ENCODE results near the gene THSD4. TPM values are rescaled to one million over a fixed set of nuclear protein-coding genes. Genes with fewer than 3 reads are reported as not detected.

THSD4 gene
- total RNA-seq, 1 experiment from 2014 or later, result 29.0 TPM

- Histone ChIP-seq H3K9ac (ENCODE audit: low read length) (peak overlapping the region; percentile 50), H3K27ac (ENCODE audit: low read length) (peak overlapping the region; percentile 88), H3K9me2 (replicated peaks; ENCODE audit: low read length) (no peaks in the 10 kb centered on the region), H3K9me3 (ENCODE audit: low read length) (no peaks in the 10 kb centered on the region), H3K27me3 (ENCODE audit: low read length) (no peaks in the 10 kb centered on the region), H4K20me1 (ENCODE audit: low read length) (no peaks in the 10 kb centered on the region), H2AFZ (ENCODE audit: low read length) (no peak overlapping the region), H3K4me1 (ENCODE audit: insufficient read depth, low read length) (peaks cover 36% of the 10 kb centered on the region), H3K79me2 (ENCODE audit: low read length) (no peaks in the 10 kb centered on the region), H3K36me3 (ENCODE audit: low read depth, low read length) (peaks cover 13% of the 10 kb centered on the region), H3K4me2 (ENCODE audit: low read length) (peak overlapping the region; percentile 49), H3F3A (ENCODE audit: low read length, unreplicated experiment) (peaks cover 15% of the 10 kb centered on the region), H3K4me3 (ENCODE audit: low read length) (no peak overlapping the region)
- DNase-seq, result peak; percentile 57
- BruUV-seq (replicated peaks), result no TSS peak
- intact Hi-C loops (cut with micrococcal nuclease), result no loop called here
- TF ChIP-seq CTCF (conservative IDR thresholded peaks at IDR 0.05; ENCODE audit: low read depth, low read length) (no peak), EZH2 (IDR thresholded peaks at IDR 0.05; ENCODE audit: low read length, unreplicated experiment) (no peak), EZH2phosphoT487 (IDR thresholded peaks at IDR 0.05; ENCODE audit: borderline replicate concordance, low read length) (no peak)
- CTCF ChIA-PET, result interaction anchor here (1.0 to 1.7 kb wide), 6 partner anchors 8 to 308 kb away, joined by 4 to 78 read pairs (median 11); no protein-coding TSS in a partner anchor
- ATAC-seq, result 0 out of 2 replicates have a peak, but pooled peaks have one; percentile 13
- POLR2A ChIA-PET (ENCODE audit: unreplicated experiment), result interaction anchor here (1.0 kb wide), 1 partner anchor 48 kb away, joined by 5 read pairs; no protein-coding TSS in a partner anchor
Observed at GRCh38 chr15:71753346-71753745, 638.1 kb downstream of the THSD4 start.

GRCh38 chr15:71754660-71755059, 639.4 kb downstream of the THSD4 start:
- ChIA-PET POLR2A (ENCODE audit: unreplicated experiment) (no interaction called here), CTCF (no interaction called here)
- no peak for ATAC-seq
- H4K20me1 ChIP-seq (ENCODE audit: low read length), result no peaks in the 10 kb centered on the region
- intact Hi-C loops (cut with micrococcal nuclease), result no loop called here
- H3K4me3 ChIP-seq (ENCODE audit: low read length), result no peak overlapping the region
- H3K4me1 ChIP-seq (ENCODE audit: insufficient read depth, low read length), result peaks cover 26% of the 10 kb centered on the region
- no peaks in the 10 kb centered on the region for H3K9me3 ChIP-seq (ENCODE audit: low read length)
- H3K27ac ChIP-seq (ENCODE audit: low read length), result no peak overlapping the region
- peaks cover 15% of the 10 kb centered on the region for H3F3A ChIP-seq (ENCODE audit: low read length, unreplicated experiment)
- no peak overlapping the region for H3K4me2 ChIP-seq (ENCODE audit: low read length)
- no peak overlapping the region for H2AFZ ChIP-seq (ENCODE audit: low read length)
- H3K9ac ChIP-seq (ENCODE audit: low read length), result no peak overlapping the region
- no peaks in the 10 kb centered on the region for H3K27me3 ChIP-seq (ENCODE audit: low read length)
- BruUV-seq (replicated peaks), result no TSS peak
- no peaks in the 10 kb centered on the region for H3K79me2 ChIP-seq (ENCODE audit: low read length)
- DNase-seq, result no peak
- TF ChIP-seq EZH2 (IDR thresholded peaks at IDR 0.05; ENCODE audit: low read length, unreplicated experiment) (no peak), CTCF (conservative IDR thresholded peaks at IDR 0.05; ENCODE audit: low read depth, low read length) (no peak), EZH2phosphoT487 (IDR thresholded peaks at IDR 0.05; ENCODE audit: borderline replicate concordance, low read length) (no peak)
- peaks cover 26% of the 10 kb centered on the region for H3K36me3 ChIP-seq (ENCODE audit: low read depth, low read length)
- no peaks in the 10 kb centered on the region for H3K9me2 ChIP-seq (replicated peaks; ENCODE audit: low read length)

- Histone ChIP-seq H3K4me2 (ENCODE audit: low read length) (no peak overlapping the region), H3K4me3 (ENCODE audit: low read length) (no peak overlapping the region), H2AFZ (ENCODE audit: low read length) (no peak overlapping the region), H3K27me3 (ENCODE audit: low read length) (no peaks in the 10 kb centered on the region), H3K9me3 (ENCODE audit: low read length) (peaks cover 5% of the 10 kb centered on the region), H3F3A (ENCODE audit: low read length, unreplicated experiment) (peaks cover 15% of the 10 kb centered on the region), H3K27ac (ENCODE audit: low read length) (no peak overlapping the region), H3K4me1 (ENCODE audit: insufficient read depth, low read length) (peaks cover 26% of the 10 kb centered on the region), H4K20me1 (ENCODE audit: low read length) (no peaks in the 10 kb centered on the region), H3K9ac (ENCODE audit: low read length) (no peak overlapping the region), H3K36me3 (ENCODE audit: low read depth, low read length) (peaks cover 30% of the 10 kb centered on the region), H3K9me2 (replicated peaks; ENCODE audit: low read length) (no peaks in the 10 kb centered on the region), H3K79me2 (ENCODE audit: low read length) (no peaks in the 10 kb centered on the region)
- ChIA-PET POLR2A (ENCODE audit: unreplicated experiment) (no interaction called here), CTCF (no interaction called here)
- intact Hi-C loops (cut with micrococcal nuclease), result no loop called here
- no TSS peak for BruUV-seq (replicated peaks)
- TF ChIP-seq EZH2 (IDR thresholded peaks at IDR 0.05; ENCODE audit: low read length, unreplicated experiment), result no peak
- ATAC-seq (no peak), DNase-seq (no peak)
Observed at GRCh38 chr15:71755092-71755970, 640.1 kb downstream of the THSD4 start.
